ENCODE measurements around the gene LGALS1. TPM values are rescaled to one million over a fixed set of nuclear protein-coding genes. Genes with fewer than 3 reads are reported as not detected.

Gene LGALS1
- total RNA-seq, 1 experiment from 2014 or later = 61.4 TPM

GRCh38 chr22:37636949-37637273 is 38.5 kb upstream of the LGALS1 start:
- Mint-ChIP-seq H3K4me3 (ENCODE audit: low read depth, unreplicated experiment) (no peak overlapping the region), H3K9me3 (ENCODE audit: low read depth, unreplicated experiment) (no peaks in the 10 kb centered on the region), H3K36me3 (ENCODE audit: insufficient read depth, unreplicated experiment) (peaks cover 55% of the 10 kb centered on the region), H3K27me3 (ENCODE audit: unreplicated experiment) (no peaks in the 10 kb centered on the region), H3K27ac (ENCODE audit: unreplicated experiment) (no peak overlapping the region), H3K4me1 (ENCODE audit: low read depth, unreplicated experiment) (peaks cover 9% of the 10 kb centered on the region)
- TF ChIP-seq CTCF (IDR thresholded peaks at IDR 0.05; ENCODE audit: unreplicated experiment) = no peak
- CTCF ChIA-PET = no interaction called here
- intact Hi-C loops (cut with micrococcal nuclease; ENCODE audit: unreplicated experiment) = no loop called here
- BruUV-seq (replicated peaks) = no TSS peak
- DNase-seq = no peak

GRCh38 chr22:37638391-37639069 is 36.9 kb upstream of the LGALS1 start:
- Mint-ChIP-seq H3K4me3 (ENCODE audit: low read depth, unreplicated experiment) (peak overlapping the region; percentile 72), H3K27me3 (ENCODE audit: unreplicated experiment) (no peaks in the 10 kb centered on the region), H3K36me3 (ENCODE audit: insufficient read depth, unreplicated experiment) (peaks cover 57% of the 10 kb centered on the region), H3K9me3 (ENCODE audit: low read depth, unreplicated experiment) (no peaks in the 10 kb centered on the region), H3K27ac (ENCODE audit: unreplicated experiment) (peak overlapping the region; percentile 27), H3K4me1 (ENCODE audit: low read depth, unreplicated experiment) (peaks cover 9% of the 10 kb centered on the region)
- no TSS peak for BruUV-seq (replicated peaks)
- TF ChIP-seq CTCF (IDR thresholded peaks at IDR 0.05; ENCODE audit: unreplicated experiment) = no peak
- intact Hi-C loops (cut with micrococcal nuclease; ENCODE audit: unreplicated experiment) = no loop called here
- no peak for DNase-seq
- CTCF ChIA-PET = no interaction called here

- intact Hi-C loops (cut with micrococcal nuclease; ENCODE audit: unreplicated experiment) = no loop called here
- Mint-ChIP-seq H3K27ac (ENCODE audit: unreplicated experiment) (peak within 1 kb of the TSS; percentile 77), H3K36me3 (ENCODE audit: insufficient read depth, unreplicated experiment) (peaks cover 55% of the 10 kb centered on the region), H3K4me1 (ENCODE audit: low read depth, unreplicated experiment) (peaks cover 9% of the 10 kb centered on the region), H3K4me3 (ENCODE audit: low read depth, unreplicated experiment) (peak within 1 kb of the TSS; percentile 72), H3K27me3 (ENCODE audit: unreplicated experiment) (no peaks in the 10 kb centered on the region), H3K9me3 (ENCODE audit: low read depth, unreplicated experiment) (no peaks in the 10 kb centered on the region)
- no peak for TF ChIP-seq CTCF (IDR thresholded peaks at IDR 0.05; ENCODE audit: unreplicated experiment)
- DNase-seq = peak; percentile 65
- no TSS peak for BruUV-seq (replicated peaks)
- CTCF ChIA-PET = interaction anchor here (0.6 kb wide), 1 partner anchor 57 kb away, joined by 3 read pairs; the partner anchor contains the start of gene TRIOBP
Observed at GRCh38 chr22:37639070-37639760, 36.2 kb upstream of the LGALS1 start, which contains the start of gene SH3BP1. Gene SH3BP1 (plus strand): TSS chr22:37639669. CDS start chr22:37639788, 119 bp downstream.

GRCh38 chr22:37639771-37640590 is 35.5 kb upstream of the LGALS1 start:
- DNase-seq = no peak
- BruUV-seq (replicated peaks) = no TSS peak
- H3K4me1 Mint-ChIP-seq (ENCODE audit: low read depth, unreplicated experiment) = peaks cover 9% of the 10 kb centered on the region
- no peak for TF ChIP-seq CTCF (IDR thresholded peaks at IDR 0.05; ENCODE audit: unreplicated experiment)
- intact Hi-C loops (cut with micrococcal nuclease; ENCODE audit: unreplicated experiment) = loop anchor here (10.0 kb wide), 1 partner anchor 155 kb away; no protein-coding TSS in a partner anchor
- no peaks in the 10 kb centered on the region for H3K9me3 Mint-ChIP-seq (ENCODE audit: low read depth, unreplicated experiment)
- H3K36me3 Mint-ChIP-seq (ENCODE audit: insufficient read depth, unreplicated experiment) = peaks cover 52% of the 10 kb centered on the region
- no peaks in the 10 kb centered on the region for H3K27me3 Mint-ChIP-seq (ENCODE audit: unreplicated experiment)
- CTCF ChIA-PET = interaction anchor here (0.6 to 1.2 kb wide), 3 partner anchors 14 to 88 kb away, joined by 3 to 4 read pairs (median 3); partner anchors contain the start of gene TRIOBP
- H3K4me3 Mint-ChIP-seq (ENCODE audit: low read depth, unreplicated experiment) = peak overlapping the region; percentile 72
- H3K27ac Mint-ChIP-seq (ENCODE audit: unreplicated experiment) = peak overlapping the region; percentile 77
